ENCODE data around the gene BMP10.

The BMP10 gene

DNA sequence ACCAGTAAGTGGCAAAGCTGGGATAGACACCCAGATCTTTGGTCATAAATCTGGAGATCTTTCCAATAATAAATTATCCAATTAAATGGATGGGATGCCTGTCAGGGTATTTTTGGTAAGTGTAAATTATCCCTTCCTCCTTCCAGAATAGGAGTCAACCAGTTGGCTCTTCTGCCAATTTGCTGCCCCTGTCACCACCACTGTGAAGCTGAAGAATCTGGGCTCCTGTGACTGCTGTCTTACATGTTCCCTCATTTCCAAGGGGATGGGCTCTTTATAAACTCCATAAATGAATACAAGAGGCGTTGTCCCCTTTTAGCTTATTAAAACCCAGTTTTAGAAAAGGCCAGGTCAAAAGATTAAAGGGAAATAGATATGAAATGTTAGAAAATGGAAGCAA is 17.8 kb upstream of the BMP10 start:
- no peak for DNase-seq

DNA sequence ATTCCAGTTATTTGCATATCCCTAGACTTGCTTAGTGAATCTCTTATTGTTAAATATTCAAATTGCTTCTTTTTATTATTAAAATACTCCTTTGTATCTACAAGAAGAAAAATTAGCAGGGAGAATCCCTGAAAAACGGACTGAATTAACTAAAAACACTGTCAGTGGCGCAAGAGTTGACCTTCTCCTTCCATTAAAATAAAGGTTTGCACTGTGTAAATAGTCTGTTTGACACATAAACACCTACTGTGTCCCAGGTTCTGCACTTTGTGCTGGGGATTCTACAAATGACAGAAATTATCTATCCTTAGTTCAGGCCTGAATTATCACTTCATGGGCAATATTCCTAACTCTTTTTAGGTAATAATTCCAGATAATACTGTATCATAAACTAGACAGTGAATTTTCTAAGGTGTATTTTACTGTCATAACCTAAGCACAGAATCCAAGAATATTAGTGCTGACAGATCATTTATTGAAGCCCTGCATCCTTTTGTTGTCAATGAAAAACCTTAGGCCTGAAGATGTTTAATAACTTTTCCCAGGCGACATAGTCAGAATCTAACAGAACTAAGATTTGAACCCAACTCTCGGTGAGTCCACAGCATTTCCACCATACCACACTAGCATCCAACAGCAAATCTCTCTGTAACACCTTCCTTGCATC is 17.0 kb upstream of the BMP10 start:
- no peak for DNase-seq

DNA sequence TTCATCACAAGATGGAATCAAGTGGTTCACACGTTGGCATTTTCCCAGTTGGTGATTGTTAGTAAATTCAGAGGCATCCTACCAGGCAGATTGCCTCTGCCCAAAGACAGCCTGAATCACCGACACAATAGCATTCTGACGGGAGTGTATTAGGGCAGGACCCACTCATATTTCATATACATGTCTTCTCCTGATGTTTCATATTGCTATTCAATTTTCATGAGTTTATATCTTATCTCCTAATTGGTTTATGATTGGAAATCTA is 14.5 kb upstream of the BMP10 start:
- no peak for DNase-seq

DNA sequence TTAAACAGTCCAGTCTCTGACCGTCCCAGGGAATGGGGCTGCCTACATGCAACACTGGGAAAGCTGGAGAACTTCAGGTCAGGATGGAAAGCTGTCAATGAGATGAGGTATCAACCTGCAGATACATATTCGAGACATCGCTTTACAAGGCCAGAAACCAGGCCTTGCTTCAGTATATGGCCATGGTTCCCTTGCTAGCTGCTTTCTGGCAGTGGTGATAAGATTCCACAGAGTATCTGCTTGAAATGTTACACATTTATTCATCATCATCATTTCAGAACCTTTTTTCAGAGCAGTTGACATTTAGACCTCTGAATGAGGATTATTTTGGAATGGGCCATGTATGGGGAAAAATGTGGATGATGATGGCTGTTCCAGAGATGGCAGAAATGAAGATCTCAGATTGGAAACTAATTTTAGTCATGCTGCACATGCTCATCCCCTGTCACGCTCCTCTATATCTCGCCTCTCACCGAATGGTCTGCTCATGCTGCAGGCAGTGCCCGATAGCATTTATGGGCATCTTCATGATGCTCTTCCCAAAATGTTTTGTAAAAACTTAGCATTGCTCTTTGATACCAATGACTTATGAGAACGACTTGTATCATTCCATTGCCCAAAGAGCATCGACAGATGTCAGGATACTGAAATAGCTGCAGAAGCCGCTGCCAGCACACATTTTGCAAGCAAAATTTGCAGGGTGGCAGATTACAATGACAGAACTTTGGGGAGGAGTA is 14.0 kb upstream of the BMP10 start:
- no peak for DNase-seq

DNA sequence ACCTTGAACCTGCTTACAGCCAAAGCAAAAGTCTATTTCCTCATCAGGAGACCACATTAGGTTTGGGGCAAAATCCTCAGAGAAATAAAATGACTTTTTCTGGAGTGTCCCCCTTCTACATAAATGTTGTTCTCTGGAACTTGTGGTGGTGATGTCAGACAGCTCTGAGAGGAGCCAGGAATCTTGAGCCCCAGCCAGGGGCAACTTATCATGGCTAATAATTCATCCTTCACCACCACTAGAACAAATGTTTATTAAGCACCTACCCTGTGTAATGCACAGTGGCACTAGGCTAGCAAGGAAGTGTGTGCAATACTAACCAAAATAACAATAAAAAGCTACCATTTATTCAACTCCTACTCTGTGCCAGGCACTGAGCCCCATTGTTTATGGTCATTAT is 9.0 kb upstream of the BMP10 start:
- DNase-seq = no peak

DNA sequence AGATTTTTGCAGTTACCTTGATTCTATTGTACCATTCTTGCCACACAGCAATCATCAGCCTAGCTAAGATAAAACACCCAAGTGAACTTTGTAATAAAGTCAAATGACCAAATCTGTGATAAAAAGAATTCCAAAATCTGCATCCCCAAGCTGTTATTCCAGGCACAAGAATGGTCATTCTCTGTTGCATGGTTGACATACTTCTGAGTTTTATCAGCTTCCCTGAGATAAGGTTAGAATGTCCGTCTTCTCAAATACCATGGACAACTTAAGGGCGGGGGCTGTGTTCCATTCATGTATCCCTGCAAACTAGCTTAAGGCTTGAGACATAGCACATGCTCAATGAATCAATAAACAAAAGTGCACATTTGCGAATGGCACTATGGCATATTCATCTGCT is 8.1 kb upstream of the BMP10 start:
- DNase-seq = no peak

DNA sequence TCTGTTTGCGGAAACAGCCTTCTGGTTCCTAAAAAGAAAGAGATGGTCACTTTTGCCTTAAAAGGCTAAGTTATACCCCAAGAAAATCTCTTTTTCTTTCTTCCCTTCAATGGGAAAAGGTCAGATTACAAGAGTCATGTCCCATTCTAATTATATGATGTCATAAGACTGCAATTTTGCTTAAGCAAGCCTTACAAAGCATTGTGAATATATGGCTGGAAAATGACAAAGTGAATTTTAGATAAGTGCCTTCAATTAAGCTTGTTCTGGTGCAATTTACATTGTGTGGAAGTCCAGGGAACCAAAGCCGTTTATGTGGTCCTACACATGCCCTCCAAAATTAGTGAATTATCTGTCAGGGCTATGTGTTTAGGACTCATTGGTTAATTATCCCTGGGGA is 7.6 kb upstream of the BMP10 start:
- no peak for DNase-seq

DNA sequence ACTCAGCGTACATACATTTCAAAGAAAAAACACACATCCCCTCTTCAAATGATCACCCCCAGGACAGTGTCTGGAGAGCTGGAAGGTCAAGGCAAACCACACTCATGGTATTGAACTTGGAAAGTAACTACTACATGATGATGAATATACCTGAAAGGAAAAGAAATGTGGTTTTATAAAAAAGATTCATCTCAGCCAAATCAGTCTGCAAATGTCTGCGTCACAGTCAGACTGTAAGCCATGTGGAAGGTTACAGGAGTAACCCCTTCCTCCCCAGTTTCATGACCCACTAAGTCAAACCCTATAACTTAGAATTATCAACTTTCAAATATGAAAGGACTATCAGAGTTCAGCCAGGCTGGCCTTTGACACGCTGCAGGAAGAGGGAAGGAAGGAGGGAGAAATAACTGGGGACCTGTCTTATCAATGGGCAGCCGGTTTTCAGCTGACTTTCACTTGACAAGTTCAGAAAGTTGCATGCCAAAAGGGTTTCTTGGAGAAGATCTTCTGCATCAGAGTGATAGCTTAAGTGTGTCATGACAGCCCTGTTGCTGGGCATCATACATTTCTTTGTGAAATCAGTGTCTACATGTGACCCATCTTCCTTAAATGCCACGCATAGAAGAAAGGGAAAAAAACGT is 7.0 kb upstream of the BMP10 start:
- no peak for DNase-seq

DNA sequence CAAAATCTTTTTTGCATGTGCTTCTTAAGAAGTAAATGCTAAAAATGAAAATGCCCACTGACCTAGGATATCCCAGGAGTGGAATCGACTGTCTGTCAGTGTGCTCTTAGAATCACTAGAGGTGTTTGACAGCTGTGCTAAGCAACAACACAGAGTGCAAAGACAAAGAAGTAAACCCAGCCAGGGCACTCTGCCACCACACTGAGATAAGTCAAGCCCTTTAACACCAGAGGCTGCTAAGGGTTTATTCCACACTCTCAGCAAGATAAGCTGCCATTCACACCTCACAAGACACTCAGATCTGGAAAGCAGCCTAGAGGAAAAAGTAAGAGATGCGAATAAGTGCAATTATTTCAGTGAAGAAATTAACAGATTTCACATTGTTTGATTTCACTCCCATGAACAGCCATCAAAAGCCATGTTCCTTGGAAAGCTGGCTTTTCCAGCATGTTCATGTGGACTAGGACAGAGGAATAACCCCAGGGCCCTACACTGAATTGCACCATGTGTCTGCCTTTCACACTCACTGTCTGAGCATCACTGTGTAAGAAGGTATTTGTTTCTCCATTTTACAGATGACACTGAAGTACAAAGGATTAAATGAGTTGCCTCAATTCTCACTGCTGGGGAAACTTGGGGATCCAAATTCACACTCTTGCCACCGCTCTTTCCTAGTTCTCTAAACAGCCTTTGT is 6.0 kb upstream of the BMP10 start:
- DNase-seq = no peak

DNA sequence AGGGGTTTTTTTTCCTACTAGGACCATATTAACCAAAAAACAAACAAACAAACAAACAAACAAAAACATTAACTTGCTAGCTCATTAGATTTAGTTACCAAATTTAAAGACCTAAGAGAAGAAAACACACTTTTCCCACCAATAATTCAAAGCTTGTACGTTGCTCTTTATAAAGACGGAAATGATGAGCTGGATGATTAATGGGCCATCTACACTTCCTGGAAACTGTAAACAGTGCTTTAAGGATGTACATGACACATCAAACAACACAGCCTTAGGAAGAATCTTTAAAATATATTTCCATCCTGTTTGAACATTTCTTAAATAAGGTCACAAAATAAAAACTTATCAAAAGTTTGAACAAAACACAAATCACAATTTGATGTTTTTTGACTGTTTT is 982 bp downstream of the BMP10 start:
- DNase-seq = no peak

DNA sequence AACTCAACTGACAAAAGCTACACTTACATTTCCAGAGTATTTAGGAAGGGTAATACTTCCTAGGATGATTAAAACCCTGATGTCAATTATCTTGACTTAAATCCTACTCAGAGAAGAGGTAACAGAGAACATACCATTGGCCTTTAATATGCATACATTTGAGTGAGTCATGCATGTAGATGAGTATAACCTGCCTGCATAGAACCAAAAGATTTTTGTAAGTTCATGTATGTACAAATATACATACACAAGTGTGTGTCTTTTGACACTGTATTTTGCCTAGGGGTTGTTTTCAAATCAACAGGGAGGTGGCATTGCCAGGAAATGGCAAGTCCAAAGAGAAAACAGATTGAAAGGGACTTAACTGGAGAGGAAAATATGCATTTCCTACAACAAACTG is 6.1 kb downstream of the BMP10 start:
- no peak for DNase-seq

DNA sequence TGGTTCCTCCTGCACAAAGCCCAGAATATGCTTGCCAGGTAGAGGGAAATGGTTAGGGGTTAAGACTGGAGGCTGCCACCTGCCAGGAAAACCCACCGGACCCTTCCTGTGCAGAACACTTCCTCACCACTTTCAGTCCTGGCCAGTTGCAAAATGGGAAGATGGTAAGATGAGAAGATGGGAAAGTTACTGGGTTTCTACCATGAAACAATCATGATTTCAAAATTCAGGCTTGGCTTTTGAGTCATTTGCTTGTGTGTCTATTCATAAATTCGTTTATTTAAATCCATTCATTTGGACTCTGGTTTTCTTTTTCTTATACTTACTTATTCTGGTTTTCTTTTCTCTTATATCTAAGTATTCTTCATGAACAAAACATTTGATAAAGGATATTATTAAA is 7.2 kb downstream of the BMP10 start:
- no peak for DNase-seq

DNA sequence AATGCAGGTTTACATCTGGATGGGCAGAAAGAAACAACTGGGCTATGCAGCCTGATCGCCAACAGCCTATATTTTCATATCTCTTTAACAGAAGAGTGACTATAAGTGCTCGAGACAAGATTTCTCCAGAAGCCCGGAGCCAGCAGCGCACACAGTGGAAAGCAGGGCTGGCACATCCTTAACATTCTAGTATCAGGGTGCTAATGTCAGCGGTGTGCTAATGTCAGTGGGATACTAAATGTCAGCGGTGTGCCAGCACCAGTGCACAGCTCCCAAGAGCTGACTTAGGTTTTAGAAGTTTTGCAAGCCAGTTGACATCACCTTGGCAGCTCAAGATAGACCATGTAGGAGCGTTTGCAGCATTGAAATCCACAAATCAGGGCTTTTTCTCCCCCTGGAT is 8.3 kb downstream of the BMP10 start:
- no peak for DNase-seq

DNA sequence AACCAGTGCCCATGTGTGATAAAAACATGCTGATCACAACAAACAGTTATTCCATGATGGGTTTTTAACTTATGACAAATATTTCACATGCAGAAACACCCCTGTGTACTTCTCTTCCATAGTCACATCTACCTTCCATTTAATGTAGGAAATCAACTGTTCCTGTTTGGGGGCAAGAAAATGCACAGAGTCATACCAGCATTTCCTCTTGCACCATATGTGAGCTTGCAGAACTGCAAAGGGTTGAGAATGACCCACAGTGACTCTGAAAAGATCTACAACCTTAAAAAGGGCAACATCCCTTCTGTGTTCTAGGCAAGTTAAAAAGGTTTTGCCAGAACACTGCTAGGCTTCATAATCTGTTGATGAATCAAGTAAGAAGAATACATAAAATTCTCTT is 9.9 kb downstream of the BMP10 start:
- no peak for DNase-seq

DNA sequence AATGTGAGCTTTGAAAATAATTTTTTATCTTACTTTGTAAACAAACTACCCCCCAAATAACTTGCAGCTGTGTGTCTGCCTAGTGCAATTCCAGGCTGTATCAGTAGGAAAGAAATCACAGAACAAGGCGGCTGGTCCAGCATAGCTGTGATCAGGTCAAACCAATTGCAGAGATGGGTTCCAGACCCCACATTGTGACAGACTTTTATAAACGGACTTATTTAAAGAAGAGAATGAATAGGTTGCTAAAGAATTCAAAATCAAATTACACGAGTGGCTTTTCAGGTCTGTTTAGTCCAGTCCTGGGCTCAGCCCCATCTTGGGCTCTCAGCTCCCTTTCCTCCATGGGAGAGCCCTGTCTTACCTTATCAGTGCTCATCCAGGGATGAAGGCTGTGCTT is 11.1 kb downstream of the BMP10 start:
- no peak for DNase-seq

DNA sequence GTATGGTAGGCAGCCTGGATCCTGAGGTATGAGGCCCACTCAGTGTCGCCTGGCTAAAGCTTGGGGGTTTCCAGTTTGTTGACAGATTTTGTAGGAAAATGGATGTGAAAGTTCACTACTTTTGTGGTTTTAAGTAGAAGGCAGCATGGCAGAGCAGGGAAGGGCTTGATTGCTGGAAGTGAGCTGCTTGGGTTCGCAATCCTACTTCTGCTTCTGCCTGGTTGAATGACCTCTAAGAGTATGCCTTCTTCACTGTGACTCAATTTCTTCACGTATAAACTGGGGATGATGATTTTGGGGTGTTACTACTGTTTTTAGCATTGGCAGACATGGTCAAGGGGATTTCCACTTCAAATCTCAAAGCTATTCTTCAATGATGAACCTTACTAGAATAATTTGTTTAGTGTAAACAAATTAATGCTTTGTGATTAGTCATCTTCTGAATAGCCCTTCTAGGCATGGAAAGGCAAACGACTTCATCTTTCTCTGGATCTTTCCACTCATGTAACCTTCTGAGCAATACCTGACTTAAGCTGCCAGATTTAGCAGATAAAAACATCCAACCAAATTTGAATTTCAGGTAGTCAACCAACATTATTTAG is 13.2 kb downstream of the BMP10 start:
- no peak for DNase-seq

DNA sequence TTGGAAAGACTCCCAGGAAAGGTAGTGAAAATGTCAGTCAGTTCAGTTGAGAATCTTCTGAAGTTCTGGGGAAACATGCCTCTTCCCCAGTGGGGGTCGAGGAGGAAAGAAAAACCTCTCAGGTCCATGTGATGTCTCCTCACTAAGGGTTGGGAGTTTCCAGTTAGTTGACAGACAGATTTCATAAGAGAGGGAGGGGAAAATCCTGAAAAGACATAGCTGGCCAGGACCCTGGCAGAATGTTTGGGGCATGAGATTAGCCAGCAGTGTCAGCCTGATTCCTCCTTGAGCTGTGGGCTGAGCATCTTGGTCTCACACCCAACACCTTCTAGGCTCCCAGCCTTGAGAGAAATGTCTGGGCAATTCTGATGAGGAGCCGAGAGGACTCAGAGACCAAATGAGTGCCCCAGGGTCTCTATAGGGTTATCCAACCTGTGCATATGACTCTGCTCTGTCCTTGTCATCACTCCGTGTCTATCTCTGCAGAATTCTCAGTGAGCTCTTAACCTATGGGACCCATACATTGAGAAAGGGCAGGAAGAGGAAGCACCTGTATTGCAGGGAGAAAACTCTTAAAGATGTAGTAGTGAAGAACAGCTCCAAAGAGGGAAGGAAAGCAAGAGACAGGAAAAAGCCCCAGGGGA is 13.9 kb downstream of the BMP10 start:
- DNase-seq = no peak

DNA sequence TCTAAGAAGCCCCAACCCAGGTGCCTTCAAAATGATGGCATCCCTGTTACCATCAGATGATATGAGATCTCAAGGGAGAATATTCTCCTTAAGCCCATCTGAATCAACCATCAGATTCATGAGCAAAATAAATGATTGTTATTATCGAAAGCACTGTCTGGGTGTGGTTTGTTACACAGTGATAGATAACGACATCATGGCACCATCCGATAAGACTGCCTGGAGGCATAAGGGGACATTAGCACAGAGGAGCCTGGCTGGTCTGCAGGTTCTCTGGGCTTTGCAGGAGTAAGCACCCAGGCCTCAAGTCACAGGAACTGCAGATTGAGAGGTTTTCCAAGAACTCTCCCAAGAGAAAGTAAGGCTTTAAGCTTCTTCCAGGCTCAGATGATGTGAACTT is 15.6 kb downstream of the BMP10 start:
- no peak for DNase-seq

DNA sequence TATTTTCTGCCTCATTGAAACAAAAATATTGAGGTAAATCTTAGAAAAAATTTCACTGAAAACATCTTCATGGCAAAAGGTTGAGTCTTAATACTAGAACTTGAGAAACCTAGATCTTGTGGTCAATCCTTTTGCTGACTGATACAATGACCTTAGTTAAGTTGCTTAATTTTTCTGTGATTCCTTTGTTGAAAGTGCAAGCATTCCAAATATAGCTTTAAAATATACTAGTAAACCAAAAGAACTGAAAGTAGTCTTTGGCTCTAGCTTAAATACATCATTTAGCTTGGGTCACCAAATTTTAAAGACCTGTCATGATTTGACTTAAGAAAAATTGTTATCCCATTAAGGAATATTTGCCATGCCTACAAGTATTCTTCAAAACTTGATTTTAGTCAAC is 16.7 kb downstream of the BMP10 start:
- DNase-seq = no peak

DNA sequence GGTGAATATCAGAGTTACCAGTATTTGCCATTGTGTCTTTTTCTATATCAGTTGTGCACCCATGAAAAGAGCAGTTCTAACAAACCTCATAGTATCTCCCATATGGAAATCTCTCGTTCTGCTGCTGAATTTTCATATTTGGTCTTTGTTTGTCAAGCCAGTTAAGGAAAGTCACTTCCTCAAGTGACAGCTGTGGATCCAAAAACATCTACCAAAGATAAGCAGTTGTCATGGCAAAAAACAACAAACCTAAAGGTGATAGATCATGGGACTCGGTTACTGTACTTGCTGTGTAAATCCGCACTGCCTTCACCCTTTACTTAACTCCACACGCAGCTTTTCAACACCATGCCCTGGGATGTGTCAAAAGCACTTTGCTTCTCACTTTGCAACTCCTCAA is 17.3 kb downstream of the BMP10 start:
- no peak for DNase-seq

DNA sequence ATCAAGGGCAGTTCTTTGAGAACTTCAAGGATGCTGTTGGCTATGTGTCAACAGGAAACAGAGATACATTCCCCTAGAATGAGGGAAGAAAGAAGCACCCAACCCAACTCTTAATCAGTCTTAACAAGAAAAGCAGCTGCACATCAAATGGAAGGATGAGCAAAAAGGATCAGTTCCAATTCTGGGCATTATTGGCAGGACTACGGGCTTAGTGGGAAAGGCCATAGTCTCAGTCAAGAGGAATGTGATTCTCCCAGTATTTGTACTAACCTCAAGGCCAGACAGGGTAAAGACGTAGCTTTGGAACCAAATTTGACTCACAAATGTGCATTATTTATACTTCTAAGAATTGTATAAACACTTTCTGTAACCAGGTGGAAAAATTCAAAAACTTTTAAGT is 18.2 kb downstream of the BMP10 start:
- DNase-seq = no peak

DNA sequence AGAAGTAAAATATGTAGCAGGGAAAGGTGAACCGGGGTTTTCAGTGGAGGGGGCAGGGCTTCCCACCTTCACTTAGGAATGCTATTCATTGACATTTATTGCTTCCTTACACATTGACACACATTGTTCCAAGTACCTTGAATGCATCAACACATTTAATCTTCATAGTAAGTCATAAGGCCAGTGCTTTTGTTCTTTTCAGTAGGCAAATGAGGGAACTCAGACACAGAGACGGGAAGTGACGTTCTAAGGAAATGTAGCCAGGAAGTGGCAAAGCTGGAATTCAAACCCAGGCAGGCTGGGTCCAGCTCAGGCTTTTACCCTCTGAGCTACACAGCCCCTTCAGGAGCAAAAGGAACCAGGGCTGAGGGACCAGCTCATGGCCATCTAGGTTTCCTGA is 20.7 kb downstream of the BMP10 start:
- no peak for DNase-seq

DNA sequence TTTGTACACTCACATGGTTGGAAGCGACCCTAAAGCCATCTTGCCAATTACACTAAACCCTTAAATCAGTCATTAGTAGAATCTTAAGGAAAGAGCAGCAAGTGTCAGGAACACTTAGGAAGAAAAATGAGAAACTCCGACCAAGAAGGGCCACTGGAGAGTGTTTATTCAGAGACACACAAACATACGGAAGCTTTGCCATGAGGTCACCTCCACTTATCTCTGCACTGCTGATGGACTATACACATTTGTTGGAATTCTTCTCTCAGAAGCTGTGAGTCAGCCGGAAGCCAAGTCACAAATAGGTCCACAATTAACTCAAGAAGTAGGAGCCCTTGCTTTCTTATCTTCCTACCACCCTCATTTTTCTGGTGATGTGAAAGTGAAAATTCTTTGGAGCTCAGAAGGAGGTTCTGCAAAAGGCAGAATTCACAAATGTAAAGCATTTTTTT is 21.6 kb downstream of the BMP10 start:
- no peak for DNase-seq

Measured in NCI-H2081 treated with DMSO at 0.1 percent for 48 hours (cell line).